Body of pancreas (tissue), 4 donors: ENCODE data around the gene GPR137.

Experiments
- POLR2A ChIP-seq, 3 donors: fragments of 450-650 bp; IDR thresholded peaks; one replicate each; pipeline ENCODE4 v1.6.1; 2016; ENCODE audit warnings: antibody characterized with exemption in 3 of 3, mild to moderate bottlenecking in 2 of 3
- TF ChIP-seq, protein P1 (sequence below), 7 experiments: fragments of 450-650 bp in 4 of 7; fragments of 200-600 bp in 3 of 7; sonication (generic) in 3 of 7; IDR thresholded peaks; one replicate each; pipeline ENCODE4 v1.5.1; 2016 to 2019; ENCODE audit warnings: antibody characterized with exemption in 7 of 7

DNA sequence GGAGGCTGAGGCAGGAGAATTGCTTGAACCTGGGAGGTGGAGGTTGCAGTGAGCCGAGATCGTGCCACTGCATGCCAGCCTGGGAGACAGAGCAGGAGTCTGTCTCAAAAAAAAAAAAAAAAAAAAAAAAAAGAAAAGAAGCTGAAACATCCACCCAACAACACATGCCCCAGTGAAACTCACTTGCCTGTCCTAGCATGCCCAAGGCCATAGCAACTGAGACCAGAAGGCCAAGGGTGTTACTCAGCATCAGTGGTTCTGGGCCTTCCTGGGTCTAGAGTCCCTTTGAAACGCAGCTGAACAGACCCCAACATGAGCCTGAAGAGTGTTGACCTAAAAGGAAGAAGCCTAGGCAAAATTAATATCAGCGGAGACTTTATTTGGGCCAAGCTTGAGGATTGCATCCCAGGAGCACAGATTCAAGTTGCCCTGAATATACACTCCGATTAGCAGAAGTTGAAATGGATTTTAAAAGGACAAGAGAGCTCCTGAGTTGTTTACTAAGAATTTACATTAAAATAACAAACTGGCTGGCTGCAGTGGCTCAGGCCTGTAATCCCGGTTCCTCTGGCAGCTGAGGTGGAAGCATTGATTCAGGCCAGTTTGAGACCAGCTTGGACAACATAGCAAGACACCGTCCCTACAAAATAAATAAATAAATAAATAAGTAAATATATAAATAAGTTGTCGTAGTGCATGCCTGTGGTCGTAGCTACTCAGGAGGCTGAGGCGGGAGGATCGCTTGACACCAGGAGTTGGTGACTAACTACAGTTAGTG lies 39.2 kb downstream of the GPR137 start:
- no peak for TF ChIP-seq POLR2A (IDR thresholded peaks at IDR 0.05)
- TF ChIP-seq, protein P1, sequence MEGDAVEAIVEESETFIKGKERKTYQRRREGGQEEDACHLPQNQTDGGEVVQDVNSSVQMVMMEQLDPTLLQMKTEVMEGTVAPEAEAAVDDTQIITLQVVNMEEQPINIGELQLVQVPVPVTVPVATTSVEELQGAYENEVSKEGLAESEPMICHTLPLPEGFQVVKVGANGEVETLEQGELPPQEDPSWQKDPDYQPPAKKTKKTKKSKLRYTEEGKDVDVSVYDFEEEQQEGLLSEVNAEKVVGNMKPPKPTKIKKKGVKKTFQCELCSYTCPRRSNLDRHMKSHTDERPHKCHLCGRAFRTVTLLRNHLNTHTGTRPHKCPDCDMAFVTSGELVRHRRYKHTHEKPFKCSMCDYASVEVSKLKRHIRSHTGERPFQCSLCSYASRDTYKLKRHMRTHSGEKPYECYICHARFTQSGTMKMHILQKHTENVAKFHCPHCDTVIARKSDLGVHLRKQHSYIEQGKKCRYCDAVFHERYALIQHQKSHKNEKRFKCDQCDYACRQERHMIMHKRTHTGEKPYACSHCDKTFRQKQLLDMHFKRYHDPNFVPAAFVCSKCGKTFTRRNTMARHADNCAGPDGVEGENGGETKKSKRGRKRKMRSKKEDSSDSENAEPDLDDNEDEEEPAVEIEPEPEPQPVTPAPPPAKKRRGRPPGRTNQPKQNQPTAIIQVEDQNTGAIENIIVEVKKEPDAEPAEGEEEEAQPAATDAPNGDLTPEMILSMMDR (IDR thresholded peaks at IDR 0.05): no peak
